Right ventricle myocardium superior (tissue), 1 donor: ENCODE measurements around the gene MYO1B. TPM values are rescaled to one million over a fixed set of nuclear protein-coding genes. Genes with fewer than 3 reads are reported as not detected.

Source experiments
- ATAC-seq: fragments of 200-7000 bp; cut with Tn5 transposase; one replicate; pipeline ENCODE4 v1.9.1; 2020; ENCODE audit warnings: mild to moderate bottlenecking; ENCODE audit not compliant: poor library complexity
- DNase-seq: peaks from one replicate; pipeline ENCODE4 v3.0.0-alpha.2; 2020
- intact Hi-C: fragments of 100-400 bp; cut with DNase I; formaldehyde crosslinking; loops from one replicate; pipeline ENCODE4 v1.11.2; 2022
- total RNA-seq: library from RNA; stranded (reverse); fragmentation: NEBNext Ultra II Directional; extraction: Animal tissue kit (Norgen Biotek cat#: 25700); gene quantifications from one replicate; pipeline ENCODE4 v1.2.1, GENCODE V29; 2021
- donor health status: DM: no; HTN: yes; CAD: no; lungs with severe emphysema.

The MYO1B gene
- total RNA-seq, 1 donor from 2014 or later = 16.8 TPM

DNA sequence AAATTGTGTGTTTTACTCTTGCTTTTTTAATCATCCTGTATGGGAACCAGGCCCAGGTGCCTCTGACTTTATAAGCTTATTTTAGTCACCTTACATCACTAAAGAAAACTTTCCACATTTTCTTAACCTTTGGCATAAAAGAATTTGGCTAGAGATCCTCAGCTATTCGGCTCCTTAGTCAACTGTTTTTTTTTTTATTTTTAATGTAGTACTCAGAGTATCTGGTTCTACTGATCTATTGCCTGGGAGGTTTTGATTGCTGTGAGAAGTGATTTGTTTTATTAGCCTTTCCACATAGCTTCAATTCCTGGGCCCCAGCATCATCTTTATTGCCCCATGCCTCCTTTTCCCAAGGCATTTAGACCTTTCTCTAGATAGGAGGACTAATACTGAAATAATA lies 121.0 kb downstream of the MYO1B start:
- no peak for ATAC-seq
- intact Hi-C loops = loop anchor here (10.0 kb wide), 1 partner anchor 121 kb away; the partner anchor contains the start of gene MYO1B
- DNase-seq = no peak

GRCh38 chr2:191369034-191369433 lies 123.8 kb downstream of the MYO1B start:
- intact Hi-C loops = loop anchor here (10.0 kb wide), 1 partner anchor 124 kb away; the partner anchor contains the start of gene MYO1B
- no peak for DNase-seq
- ATAC-seq = no peak

DNA sequence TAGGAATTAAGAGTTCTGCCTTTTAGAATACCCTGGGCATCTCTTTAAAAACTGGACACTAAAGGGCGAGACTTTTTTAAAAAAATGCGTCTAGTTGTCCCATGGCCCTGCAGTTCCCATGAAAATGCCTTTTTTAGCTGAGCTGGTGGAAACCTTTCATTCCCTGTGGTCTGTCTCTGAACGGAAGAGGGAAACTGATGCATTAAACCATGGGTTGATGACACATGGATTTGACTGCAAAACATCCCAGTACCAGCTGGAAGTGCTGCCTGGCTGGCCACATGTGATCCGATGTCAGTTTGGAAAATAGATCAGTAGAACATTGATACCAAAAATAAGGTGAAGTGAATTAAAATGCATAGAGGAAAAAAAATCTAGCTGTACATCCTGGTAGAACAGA lies 129.2 kb downstream of the MYO1B start:
- ATAC-seq (no peak), DNase-seq (no peak)
- intact Hi-C loops = no loop called here

DNA sequence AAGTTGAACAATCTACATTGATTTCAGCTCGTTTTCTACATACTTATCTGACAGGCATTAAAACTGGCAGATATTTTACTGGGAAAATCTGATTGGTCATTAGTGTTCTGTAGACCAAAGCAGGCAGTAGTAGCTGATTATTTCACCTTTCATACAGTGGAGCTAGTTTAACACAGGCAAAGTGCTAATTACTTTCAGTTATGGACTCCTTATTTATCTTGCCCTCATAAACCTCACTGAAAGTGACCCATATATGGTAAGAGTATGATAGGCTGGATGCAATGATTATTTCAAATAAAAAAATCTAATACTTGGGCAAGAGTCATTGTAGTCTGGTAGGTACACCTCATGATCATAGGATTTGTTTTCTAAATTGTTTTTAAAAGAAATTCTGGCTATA lies 129.7 kb downstream of the MYO1B start:
- intact Hi-C loops = no loop called here
- DNase-seq = no peak
- no peak for ATAC-seq

- intact Hi-C loops = no loop called here
- peak; percentile 74 for DNase-seq
- ATAC-seq = peak; percentile 92
These were observed 131.9 kb downstream of the MYO1B start for GRCh38 chr2:191376981-191377629.

- intact Hi-C loops = no loop called here
- no peak for ATAC-seq
- no peak for DNase-seq
These were observed 134.2 kb downstream of the MYO1B start for GRCh38 chr2:191379375-191379774.

DNA sequence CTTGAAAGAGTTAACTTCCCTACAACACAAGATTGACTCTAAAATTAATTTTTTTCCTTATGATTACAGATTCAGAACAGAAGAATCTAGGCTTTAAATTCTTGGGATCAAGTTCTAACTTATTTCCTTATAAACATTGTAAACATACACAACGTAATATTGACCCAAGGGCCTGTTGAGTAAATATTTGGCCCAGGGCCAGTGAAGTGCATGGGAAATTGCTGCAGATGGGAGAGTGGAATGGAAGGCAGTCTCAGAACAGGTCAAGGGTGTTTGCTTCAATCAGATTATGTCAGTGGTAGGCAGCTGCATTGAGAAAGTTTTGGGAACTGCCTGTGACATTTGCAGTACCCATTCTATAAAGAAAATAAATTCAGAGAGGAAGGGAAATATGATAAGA lies 137.6 kb downstream of the MYO1B start:
- intact Hi-C loops = no loop called here
- peak; percentile 60 for ATAC-seq
- DNase-seq = no peak

GRCh38 chr2:191383486-191383885 lies 138.3 kb downstream of the MYO1B start:
- ATAC-seq (no peak), DNase-seq (no peak)
- intact Hi-C loops = no loop called here

DNA sequence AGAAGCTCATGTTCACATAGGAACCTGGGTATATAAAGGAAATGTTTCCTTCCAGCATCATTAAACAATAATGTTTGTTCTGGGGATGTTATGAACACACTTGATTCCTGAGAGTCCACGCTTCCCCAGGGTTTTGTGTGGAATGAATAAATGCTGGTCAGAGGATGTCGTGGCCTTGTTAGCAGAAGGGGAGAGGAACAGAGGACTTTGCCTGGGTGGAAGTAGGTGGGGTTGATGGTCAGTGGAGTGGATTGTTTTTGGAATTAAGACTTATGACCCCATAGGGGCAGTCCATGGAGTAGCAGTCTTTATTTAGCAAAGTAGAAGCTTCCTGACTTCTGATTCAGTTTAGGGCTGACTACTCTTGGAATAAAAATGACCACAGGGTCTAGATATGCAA lies 139.6 kb downstream of the MYO1B start:
- DNase-seq = no peak
- ATAC-seq = peak; percentile 52
- intact Hi-C loops = no loop called here

DNA sequence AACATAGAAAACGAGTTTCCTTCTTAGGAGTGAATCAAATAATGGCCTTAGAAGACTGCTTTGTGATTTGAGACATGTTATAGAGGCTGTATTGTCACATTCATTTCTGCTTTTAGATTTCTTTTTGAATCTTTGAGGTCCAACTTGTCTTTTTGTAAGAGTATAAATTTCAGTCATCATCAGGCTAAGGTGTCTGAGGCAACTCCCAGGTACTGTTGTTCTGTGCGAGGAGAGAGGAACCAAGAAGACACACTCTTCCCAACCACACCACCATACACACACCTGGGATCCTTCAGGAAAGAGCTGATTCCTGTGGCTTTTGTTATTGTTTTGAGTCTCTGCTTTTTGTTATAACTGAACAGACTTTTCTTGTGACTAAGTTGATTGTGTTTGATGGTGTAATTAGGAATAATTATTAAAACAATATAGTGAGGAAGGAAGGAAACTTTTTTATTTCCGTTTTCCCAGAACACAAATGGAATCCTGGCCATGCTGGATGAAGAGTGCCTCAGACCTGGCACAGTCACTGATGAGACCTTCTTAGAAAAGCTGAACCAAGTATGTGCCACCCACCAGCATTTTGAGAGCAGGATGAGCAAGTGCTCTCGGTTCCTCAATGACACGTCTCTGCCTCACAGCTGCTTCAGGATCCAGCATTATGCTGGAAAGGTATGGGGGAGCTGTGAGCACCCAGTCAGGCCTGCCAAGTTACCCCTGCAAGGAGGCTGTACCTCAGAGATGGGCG lies 140.4 kb downstream of the MYO1B start:
- intact Hi-C loops = no loop called here
- DNase-seq = no peak
- no peak for ATAC-seq

- intact Hi-C loops = no loop called here
- ATAC-seq = no peak
These were observed 141.8 kb downstream of the MYO1B start for GRCh38 chr2:191386938-191387536.

DNA sequence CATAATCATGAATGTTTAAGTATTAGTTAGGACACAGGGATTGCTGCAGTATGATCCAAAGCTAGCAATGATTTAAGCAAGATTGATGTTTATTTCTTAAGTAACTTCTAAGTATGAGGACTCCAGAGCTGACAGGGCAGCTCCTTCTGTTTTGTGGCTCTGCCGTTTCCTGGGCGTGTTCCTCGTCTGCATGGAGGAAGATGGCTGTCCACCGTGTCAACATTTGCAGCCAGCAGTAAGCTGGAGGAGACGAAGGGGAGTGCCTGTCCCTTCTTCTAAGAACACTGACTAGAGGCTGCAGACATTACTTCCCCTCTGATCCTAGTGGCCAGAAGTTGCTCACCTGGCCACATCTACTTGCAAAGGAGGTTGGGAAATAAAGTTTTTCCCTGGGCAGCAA lies 144.1 kb downstream of the MYO1B start:
- no peak for DNase-seq
- no peak for ATAC-seq
- intact Hi-C loops = no loop called here

More at GRCh38 chr2:191386938-191387536, 141.8 kb downstream of the MYO1B start:
- DNase-seq = no peak

DNA sequence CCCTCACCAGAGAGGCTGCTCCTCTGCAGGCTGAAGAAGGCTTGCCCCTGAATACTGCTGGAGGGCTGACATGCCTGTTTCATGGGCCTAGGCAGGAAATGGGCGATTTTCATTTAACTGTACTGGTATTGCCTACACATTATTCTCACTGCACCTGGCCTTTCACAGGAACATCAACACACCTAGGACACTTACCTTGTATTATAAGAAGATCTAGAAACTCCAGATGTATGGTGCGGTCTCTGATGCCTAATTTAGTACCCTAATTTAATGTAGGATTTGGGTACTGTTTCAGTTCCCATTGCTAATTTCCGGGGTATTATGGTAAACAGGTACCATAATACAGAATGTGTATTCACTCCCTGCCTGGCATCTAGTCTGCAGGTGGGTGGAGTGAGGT lies 146.0 kb downstream of the MYO1B start:
- no peak for ATAC-seq
- intact Hi-C loops = no loop called here
- DNase-seq = no peak

GRCh38 chr2:191394043-191394442 lies 148.8 kb downstream of the MYO1B start:
- intact Hi-C loops = no loop called here
- ATAC-seq (no peak), DNase-seq (no peak)

DNA sequence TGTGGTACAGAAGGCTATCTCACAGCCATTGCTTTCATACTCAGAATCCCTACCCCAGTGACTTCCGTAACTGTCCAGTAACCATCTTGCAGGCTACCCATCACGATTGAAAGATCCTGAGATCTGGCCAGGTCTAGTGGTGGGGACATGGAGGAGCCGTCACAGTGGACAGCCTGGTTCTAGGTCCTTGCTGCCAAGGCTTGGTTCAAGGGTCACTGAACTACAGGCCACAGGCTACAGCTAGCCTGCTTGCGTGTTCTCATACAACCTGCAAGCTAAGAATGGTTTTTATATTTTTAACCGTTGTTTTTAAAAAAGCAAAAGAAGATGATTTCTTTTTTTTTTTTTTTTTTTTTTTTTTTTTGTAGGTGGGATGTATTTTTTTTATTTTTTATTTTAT lies 151.6 kb downstream of the MYO1B start:
- ATAC-seq (no peak), DNase-seq (no peak)
- intact Hi-C loops = no loop called here

GRCh38 chr2:191399601-191400000 lies 154.4 kb downstream of the MYO1B start:
- ATAC-seq (no peak), DNase-seq (no peak)
- intact Hi-C loops = no loop called here

DNA sequence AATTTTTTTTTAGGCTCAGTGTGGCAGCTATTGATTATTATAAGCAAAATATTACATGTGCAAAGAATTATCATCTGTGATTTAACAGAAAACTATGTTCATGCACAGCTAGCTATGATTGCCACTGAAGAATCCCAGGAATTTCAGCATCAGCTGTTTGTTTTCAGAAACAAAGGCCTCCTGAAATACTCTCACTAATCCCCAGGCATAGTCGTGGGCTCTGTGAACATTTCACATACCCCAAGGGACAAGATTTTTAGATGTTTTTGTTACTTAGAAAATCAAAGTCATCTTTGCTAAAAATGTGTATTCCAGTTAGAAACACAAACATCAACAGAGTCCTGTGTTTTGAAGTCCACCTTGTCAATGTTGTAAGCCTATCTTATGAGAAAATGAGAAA lies 156.1 kb downstream of the MYO1B start:
- no peak for DNase-seq
- no peak for ATAC-seq
- intact Hi-C loops = no loop called here

DNA sequence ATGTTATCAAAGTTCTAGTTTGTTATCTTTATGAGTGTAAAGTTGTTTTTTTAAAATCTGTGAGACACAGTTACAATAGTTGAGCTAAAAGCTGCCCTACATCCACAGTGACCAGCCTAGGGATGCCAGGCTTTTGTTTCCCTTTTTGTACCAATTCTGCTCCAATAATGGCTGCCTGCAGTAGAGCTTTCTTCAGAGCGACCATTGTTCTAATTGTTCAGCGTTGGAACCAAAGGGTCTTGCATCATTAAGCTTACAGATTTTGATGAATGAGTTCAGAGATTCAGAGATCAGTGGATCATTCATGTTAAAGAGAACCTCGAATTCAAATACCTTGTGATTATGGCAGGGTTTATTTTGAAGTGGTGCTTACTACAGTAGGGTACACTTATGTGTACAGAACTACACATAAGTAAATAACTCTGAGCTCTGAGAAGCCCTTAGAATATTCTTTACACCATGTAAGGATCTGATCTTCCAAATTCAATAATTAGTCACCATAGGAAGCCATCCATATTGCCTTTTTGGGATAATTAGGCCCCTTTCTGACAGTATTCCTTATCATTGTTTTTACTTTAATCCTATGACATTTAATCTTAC lies 157.9 kb downstream of the MYO1B start:
- DNase-seq (no peak), ATAC-seq (no peak)
- intact Hi-C loops = no loop called here

- DNase-seq = no peak
- intact Hi-C loops = no loop called here
- ATAC-seq = no peak
These were observed 159.4 kb downstream of the MYO1B start for GRCh38 chr2:191404568-191404991.

DNA sequence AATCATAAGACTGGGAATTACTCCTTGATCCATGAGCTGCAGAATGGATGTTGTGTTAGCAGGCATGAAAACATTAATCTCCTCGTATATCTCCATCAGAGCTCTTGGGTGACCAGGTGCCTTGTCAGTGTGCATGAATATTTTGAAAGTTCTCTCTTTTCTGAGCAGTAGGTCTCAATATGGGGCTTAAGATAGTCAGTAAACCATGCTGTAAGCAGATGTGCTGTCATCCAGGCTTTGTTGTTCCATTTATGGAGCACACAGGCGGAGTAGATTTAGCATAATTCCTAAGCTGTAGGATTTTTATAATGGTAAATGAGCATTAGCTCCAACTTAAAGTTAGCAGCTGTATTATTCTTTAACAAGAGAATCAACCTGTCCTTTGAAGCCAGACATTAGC lies 160.3 kb downstream of the MYO1B start:
- DNase-seq (no peak), ATAC-seq (no peak)
- intact Hi-C loops = no loop called here
